GM21786 (cell line): ENCODE measurements around the gene STAT3.
"Not testable (repeated sequence)": the region's sequence is repeated elsewhere in the genome, so short reads cannot be mapped to it uniquely, and the experiment has no call there.

ENCODE experiments used
- ATAC-seq: cut with Tn5 transposase; IDR thresholded peaks from one replicate; pipeline ENCODE4 v1.9.1; 2021; ENCODE audit not compliant: unreplicated experiment

The STAT3 gene

GRCh38 chr17:42386777-42387657 is 1.2 kb downstream of the STAT3 start:
- no peak for ATAC-seq

- no peak for ATAC-seq
These were observed 6.3 kb downstream of the STAT3 start for GRCh38 chr17:42381898-42382297.

GRCh38 chr17:42380935-42381334 is 7.3 kb downstream of the STAT3 start:
- no peak for ATAC-seq

DNA sequence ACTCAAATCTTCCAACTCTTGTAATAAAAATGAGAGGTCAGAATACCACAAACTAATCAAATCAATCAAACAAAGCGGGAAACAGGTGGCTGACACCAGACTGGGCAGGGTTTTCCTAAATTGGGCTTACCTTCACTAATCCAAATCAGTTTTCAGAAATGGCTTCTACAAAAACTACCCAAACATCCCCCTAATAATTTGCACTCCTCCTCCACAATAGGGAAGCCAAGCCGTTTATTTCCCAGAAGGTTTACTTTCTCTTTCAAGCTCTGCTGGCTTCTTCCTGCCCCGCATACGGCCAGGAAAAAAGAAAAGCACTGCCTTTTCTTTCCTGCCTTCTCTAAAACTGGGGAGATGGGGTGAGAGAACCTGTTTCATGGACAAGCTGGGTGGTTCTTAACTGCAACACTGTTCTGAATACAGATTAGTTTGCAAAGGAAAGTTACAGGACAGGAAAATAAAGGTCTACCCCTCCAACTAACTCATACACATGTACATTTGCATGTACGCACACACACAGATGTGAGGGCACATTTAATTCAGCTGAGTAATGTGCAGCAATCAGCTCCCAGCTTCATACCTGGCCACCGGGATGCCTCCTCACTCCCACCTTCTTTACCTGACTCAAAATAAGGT is 9.2 kb downstream of the STAT3 start:
- no peak for ATAC-seq

DNA sequence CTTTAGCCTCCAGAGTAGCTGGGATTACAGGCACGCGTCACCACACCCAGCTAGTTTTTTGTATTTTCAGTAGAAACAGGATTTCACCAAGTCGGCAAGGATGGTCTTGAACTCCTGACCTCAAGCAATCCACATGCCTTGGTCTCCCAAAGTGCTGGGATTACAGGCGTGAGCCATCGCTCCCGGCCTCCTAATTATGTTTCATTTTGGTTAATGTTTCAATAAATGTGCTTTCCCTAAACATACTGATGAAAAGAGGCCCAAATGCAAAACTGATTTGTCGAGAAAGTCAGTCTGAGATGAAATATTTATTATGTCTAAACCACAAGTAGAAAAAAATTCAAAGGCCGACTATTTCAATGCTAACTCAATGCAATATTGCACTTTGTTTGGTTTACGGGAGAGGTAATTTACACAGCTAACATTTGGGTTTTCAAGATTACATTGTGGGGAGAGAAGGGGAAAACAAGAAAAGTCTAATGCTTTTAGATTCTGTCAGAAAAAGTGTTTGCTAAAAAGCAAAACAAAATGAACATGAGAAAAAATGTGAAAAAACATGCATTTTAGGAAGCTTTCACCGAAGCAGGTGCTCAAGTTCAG is 9.8 kb downstream of the STAT3 start:
- no peak for ATAC-seq

DNA sequence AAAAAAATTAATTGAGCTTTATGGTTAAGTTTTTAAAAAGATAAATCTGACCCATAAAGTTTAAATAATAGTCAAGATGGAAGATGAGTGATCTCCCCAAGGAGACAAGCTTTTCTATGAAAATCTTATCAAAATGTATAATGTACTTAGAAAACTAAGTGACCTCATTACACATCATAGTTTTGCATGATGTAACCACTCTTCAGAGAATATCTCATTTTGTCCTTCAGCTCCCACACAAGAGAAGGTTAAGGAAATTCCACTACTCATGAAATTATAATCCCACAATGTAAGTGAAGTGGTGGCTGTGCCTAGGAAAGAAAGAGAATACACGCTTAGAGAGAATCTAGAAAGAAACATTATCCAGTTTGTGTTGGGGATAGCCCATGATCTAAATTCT is 14.3 kb downstream of the STAT3 start:
- no peak for ATAC-seq

DNA sequence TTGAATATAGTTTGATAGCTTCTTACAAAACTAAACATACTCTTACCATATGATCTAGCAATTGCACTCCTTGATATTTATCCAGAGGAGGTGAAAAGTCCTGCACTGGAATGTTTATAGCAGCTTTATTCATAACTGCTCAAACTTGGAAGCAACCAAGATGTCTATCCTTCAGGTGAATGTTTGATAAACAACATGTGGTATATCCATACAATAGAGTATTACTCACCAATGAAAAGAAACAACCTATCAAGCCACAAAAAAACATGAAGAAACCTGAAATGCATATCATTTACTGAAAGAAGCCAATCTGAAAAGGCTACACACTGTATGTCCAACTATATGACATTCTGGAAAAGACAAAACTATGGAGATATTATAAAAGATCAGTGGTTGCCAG is 16.1 kb downstream of the STAT3 start:
- ATAC-seq: no peak

GRCh38 chr17:42368797-42369561 is 19.3 kb downstream of the STAT3 start:
- not testable (repeated sequence) for ATAC-seq

DNA sequence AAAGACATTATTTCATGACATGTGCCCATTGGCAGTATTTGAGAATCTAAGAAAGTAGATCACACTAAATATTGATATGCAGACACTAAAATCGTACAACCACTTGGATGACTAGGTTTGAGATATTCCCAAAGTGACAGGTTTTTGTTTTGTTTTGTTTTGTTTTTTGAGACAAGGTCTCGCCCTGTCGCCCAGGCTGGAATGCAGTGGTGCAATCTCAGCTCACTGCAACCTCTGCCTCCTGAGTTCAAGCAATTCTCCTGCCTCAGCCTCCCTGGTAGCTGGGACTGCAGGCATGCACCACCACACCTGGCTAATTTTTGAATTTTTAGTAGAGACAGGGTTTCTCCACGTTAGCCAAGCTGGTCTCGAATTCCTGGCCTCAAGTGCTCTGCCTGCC is 19.9 kb downstream of the STAT3 start:
- not testable (repeated sequence) for ATAC-seq

DNA sequence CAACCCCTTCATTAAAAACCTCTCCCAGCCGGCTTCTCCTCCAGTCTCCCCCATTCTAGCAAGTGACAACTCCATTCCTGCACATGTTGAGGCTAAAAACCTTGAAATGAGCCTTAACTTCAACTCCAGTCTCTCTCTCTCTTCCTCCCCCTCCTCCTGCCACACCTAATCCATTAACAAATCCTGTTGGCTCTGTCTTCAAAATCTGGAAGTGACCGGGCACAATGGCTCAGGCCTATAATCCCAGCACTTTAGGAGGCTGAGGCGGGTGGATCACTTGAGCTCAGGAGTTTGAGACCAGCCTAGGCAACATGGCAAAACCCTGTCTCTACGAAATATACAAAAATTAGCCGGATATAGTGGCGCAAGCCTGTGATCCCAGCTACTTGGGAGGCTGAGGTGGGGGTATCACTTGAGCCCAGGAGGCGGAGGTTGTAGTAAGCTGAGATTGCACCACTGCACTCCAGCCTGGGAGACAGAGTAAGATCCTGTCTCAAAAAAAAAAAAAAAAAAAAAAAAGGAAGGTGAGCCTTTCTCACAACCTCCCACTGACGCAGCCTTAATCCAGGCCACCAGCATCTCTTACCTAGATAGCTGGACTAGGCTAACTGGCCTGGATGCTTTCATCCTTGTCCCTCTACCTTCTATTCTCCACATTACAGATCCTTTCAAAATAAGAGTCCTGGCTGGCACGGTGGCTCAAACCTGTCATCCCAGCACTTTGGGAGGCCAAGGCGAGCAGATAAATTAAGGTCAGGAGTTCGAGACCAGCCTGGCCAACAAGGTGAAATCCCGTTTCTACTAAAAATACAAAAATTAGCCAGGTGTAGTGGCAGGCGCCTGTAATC is 21.8 kb downstream of the STAT3 start:
- not testable (repeated sequence) for ATAC-seq

- no peak for ATAC-seq
These were observed 23.1 kb downstream of the STAT3 start for GRCh38 chr17:42365136-42365535.

DNA sequence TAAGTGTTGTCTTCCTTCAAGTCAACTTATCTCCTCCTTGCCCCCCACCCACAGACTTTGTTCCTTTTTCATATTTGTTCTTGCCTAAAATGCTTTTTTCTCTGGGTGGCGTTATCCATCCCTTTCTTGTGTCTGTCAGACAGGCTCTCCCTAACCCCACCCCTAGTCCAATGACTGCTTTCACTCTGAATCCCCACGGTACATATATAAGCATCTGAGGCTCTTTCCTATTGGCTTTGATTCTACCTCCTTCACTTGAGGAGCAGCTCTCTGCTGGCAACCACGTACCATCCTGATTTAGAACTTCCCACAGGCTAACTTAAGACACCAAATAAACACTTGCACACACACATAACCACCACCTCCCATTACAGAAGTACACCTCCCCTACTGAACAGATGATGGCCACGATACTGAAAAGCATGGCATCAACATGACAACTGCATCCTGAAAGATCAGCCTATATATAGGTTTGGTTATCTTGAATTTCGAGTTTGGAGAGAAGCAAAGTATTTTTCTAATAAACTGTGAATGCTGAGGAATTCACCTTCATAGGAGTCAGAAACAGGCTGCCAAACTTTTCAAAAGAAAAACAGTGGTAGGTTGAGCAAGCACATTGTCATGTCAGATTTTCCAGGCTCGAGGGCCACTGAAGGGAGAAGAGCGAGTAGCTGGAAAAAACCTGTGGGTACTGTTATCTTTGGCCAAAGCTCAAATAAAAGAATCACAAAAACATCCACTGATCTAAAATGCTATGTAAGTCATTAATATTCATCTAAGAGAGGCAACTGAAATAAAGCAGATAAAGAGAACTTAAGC is 24.3 kb downstream of the STAT3 start:
- ATAC-seq: no peak

- ATAC-seq: no peak
These were observed 25.0 kb downstream of the STAT3 start for GRCh38 chr17:42363231-42363630.

DNA sequence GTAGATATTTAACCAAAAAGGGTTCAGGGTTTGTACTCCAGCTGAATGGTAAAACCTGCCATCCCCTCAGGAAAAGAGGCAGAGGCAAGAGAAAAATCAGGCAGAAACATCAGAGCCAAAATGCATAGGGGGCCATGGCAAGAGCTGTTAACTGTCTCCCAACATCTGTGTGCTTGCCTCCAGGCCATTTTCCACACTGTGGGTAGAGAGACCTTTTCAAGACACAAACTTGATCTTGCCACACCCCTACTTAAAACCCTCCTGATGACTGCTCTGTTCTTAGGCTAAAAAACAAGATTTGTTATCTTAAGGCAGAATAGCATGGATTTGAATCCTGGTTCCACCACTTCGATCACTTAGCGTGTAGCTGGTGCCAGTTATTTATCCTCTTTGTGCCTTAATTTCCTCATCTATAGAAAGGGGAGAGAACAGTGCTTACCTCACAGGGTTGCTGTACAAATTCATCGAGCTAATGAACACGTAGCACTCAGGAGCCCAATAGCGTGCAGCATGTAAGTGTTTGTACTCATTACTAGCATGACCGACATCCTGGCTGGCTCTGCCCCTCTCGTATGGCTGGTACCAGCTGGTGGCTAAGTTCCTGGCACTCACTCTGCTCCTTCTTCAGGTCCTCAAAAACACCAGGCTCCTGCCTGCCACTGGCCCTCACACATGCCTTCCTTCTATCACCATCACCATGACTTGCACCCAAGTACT is 25.8 kb downstream of the STAT3 start:
- ATAC-seq: no peak

GRCh38 chr17:42361781-42362186 is 26.5 kb downstream of the STAT3 start:
- ATAC-seq: no peak

GRCh38 chr17:42360388-42360787 is 27.9 kb downstream of the STAT3 start:
- ATAC-seq: not testable (repeated sequence)

- ATAC-seq: no peak
These were observed 29.1 kb downstream of the STAT3 start for GRCh38 chr17:42359133-42359532.

- ATAC-seq: no peak
These were observed 29.8 kb downstream of the STAT3 start for GRCh38 chr17:42358434-42358833.
